ENCODE data around the gene WNT6.

GRCh38 chr2:218827701-218828476 is 31.7 kb upstream of the WNT6 start:
- TF ChIP-seq CTCF (IDR thresholded peaks at IDR 0.05) = no peak
- no peak for TF ChIP-seq POLR2A (IDR thresholded peaks at IDR 0.05)

Measured in prostate gland (tissue), 2 donors.